Measurements from ENCODE around the gene SLC7A4.

GRCh38 chr22:21016644-21017420 lies 15.5 kb downstream of the SLC7A4 start:
- TF ChIP-seq POLR2A (IDR thresholded peaks at IDR 0.05): no peak
- no peak for TF ChIP-seq CTCF (IDR thresholded peaks at IDR 0.05)

Data from transverse colon (tissue), 3 donors.